AML-193 (cell line): Measurements from ENCODE around the gene LMBRD1.

Source experiments
- DNase-seq, 2 experiments: peaks; one replicate each; lab custom pipeline; 2025; lab: John Stamatoyannopoulos, UW

Gene LMBRD1

DNA sequence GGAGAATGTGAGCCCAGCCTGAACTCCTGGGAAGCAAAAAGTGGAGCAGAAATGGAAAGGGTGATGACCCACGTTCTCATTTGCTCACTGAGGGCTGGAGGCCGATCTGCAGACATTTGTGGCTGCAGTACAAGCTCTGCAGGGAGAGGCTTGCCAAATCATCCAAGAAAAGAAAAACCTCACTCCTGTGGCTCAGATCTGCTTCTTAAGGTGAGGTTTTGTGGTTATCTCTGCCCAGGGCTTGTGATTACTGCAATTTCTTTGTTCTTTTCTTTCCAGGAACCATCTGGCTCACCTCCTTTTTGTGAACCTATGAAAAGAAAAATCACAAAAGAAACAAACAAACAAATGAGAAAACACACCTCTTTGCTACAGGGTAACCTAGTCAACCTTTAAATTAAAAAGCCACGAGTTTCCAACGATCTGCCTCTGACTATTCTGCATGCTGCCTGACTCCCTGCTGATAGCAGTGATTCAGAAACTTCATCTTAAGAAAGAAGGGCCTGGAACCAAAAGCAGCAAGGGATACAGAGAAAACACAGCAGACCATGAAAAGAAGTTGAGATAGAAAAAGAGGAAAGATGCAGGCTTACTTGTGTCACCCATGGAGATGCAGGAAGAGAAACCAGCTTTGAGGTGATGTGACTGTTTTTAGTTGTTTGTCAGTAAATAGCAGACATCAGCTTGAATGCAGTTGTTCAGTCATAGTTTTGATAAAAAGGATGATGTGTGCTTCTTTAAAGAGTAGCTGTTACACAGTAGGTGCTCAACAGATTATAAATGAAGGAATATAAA lies 165.1 kb downstream of the LMBRD1 start:
- no peak for DNase-seq

DNA sequence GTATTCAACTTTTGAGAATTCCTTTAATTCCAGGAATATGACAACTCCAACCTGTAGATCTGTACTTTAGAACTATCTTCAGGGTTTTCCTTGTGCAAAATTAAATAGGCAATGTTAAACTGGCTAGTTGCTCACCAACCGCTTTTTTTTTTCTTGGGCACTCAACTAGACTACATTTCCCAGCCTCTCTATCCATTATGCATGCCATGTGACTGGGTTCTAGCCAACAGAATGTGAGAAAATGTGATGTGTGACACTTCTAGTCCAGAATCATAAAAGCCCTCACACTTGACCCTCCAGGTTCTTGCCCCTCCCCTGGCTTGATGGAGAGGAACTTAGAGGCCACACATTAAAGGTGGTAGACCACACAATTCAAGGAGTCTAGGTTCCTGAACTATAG lies 166.0 kb downstream of the LMBRD1 start:
- no peak for DNase-seq

DNA sequence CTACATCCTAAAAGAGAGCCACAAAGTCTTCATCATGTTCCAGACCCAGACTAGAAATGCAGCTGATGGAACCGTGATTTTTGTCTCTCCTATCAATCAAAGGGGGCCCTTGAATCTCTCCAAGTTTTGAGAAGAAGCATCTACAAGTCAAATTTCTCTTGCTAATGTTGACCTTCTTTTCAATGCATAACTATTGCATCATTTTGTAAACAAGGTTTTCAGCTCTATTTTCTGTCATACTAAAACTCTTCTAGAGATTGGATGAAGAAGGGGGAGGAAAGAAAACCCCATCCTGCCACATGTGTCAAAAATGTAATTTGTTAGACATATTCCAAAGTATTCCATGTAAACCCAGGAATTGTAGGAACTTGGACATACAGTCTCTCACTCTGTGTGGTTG lies 169.2 kb downstream of the LMBRD1 start:
- DNase-seq = no peak

DNA sequence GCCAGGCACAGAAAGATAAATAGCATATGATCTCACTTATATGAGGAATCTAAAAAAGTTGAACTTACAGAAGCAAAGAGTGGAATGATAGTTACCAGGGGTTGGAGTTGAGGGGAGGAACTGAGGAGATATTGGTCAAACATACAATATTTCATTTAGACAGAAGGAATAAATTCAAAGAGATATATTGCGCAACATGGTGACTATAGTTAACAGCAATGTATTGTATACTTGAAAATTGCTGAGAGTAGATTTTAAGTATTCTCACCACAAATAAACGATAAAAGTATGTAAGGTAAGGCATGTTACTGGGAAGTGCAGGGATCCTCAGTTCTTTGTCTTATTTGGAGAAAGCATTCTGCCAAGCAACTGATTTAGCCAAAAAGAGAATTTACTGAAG lies 171.9 kb downstream of the LMBRD1 start:
- no peak for DNase-seq
